HG03095 (cell line): Measurements from ENCODE around the gene SELP.
"Not testable (repeated sequence)": the region's sequence is repeated elsewhere in the genome, so short reads cannot be mapped to it uniquely, and the experiment has no call there.

Experiments
- ATAC-seq: cut with Tn5 transposase; IDR thresholded peaks from one replicate; pipeline ENCODE4 v1.9.1; 2021; ENCODE audit warnings: moderate library complexity; ENCODE audit not compliant: unreplicated experiment

Gene SELP

GRCh38 chr1:169630006-169630405 is at the start of gene SELP:
Gene SELP, minus strand, starts transcription at chr1:169630124. Its CDS starts 50 bp downstream, at chr1:169630074.
- ATAC-seq: no peak

- no peak for ATAC-seq
Measured at GRCh38 chr1:169679692-169680091, 49.8 kb upstream of the SELP start.

GRCh38 chr1:169676001-169676400 is 46.1 kb upstream of the SELP start:
- ATAC-seq: no peak

GRCh38 chr1:169670836-169671235 is 40.9 kb upstream of the SELP start:
- no peak for ATAC-seq

GRCh38 chr1:169670244-169670643 is 40.3 kb upstream of the SELP start:
- ATAC-seq: not testable (repeated sequence)

GRCh38 chr1:169667699-169668596 is 38.0 kb upstream of the SELP start:
- ATAC-seq: not testable (repeated sequence)

GRCh38 chr1:169667227-169667639 is 37.3 kb upstream of the SELP start:
- not testable (repeated sequence) for ATAC-seq

- ATAC-seq: not testable (repeated sequence)
Measured at GRCh38 chr1:169662680-169663079, 32.8 kb upstream of the SELP start.

GRCh38 chr1:169661066-169661465 is 31.1 kb upstream of the SELP start:
- not testable (repeated sequence) for ATAC-seq

GRCh38 chr1:169658777-169659176 is 28.9 kb upstream of the SELP start:
- not testable (repeated sequence) for ATAC-seq

- no peak for ATAC-seq
Measured at GRCh38 chr1:169653873-169654272, 23.9 kb upstream of the SELP start.

- ATAC-seq: no peak
Measured at GRCh38 chr1:169651035-169651434, 21.1 kb upstream of the SELP start.

GRCh38 chr1:169650551-169650950 is 20.6 kb upstream of the SELP start:
- ATAC-seq: no peak

- no peak for ATAC-seq
Measured at GRCh38 chr1:169648709-169649108, 18.8 kb upstream of the SELP start.

GRCh38 chr1:169648187-169648586 is 18.3 kb upstream of the SELP start:
- no peak for ATAC-seq

- ATAC-seq: no peak
Measured at GRCh38 chr1:169647512-169647911, 17.6 kb upstream of the SELP start.

- no peak for ATAC-seq
Measured at GRCh38 chr1:169644297-169644696, 14.4 kb upstream of the SELP start.

GRCh38 chr1:169634877-169635276 is 5.0 kb upstream of the SELP start:
- ATAC-seq: no peak

GRCh38 chr1:169634145-169634544 is 4.2 kb upstream of the SELP start:
- no peak for ATAC-seq

- ATAC-seq: no peak
Measured at GRCh38 chr1:169631249-169631648, 1.3 kb upstream of the SELP start.

GRCh38 chr1:169624912-169625311 is 5.0 kb downstream of the SELP start:
- no peak for ATAC-seq

GRCh38 chr1:169624122-169624521 is 5.8 kb downstream of the SELP start:
- no peak for ATAC-seq
